HG02973 (cell line): ENCODE measurements around the gene TRIP13.

Source experiments
- ATAC-seq: cut with Tn5 transposase; IDR thresholded peaks from one replicate; pipeline ENCODE4 v1.9.1; 2021; ENCODE audit warnings: moderate library complexity; ENCODE audit not compliant: unreplicated experiment

The TRIP13 gene

DNA sequence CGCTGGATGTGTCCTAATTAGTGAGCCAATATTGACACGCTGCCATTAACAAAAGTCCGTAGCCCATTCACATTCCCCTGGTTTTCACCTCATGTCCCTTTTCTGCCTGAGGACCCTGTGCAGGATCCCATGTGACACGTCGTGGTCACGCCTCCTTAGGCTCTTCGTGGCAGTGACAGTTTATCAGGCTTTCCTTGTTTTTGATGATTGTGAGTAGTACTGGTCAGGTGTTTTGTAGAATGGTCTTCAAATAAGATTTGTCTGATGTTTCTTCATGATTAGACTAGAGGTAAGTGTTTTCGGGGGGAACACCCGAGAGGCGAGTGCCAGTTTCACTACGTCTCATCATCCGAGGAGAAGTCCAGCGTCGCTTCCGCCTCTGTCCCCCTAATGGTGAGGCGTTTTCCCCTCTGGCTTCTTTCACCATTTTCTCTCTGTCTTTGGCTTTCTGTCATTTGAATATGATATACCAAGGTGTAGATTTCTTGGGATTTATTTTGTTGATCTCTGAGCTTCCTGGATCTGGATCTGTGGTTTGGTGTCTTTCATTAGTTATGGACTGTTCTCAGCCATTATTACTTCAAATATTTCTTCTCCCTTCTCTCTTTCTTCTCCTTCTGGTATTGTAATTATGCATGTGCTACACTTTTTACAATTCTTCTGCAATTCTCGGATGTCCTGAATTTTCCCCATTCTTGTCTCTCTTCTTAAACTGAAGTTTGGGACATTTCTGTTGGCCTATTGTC lies 57.3 kb downstream of the TRIP13 start:
- no peak for ATAC-seq

DNA sequence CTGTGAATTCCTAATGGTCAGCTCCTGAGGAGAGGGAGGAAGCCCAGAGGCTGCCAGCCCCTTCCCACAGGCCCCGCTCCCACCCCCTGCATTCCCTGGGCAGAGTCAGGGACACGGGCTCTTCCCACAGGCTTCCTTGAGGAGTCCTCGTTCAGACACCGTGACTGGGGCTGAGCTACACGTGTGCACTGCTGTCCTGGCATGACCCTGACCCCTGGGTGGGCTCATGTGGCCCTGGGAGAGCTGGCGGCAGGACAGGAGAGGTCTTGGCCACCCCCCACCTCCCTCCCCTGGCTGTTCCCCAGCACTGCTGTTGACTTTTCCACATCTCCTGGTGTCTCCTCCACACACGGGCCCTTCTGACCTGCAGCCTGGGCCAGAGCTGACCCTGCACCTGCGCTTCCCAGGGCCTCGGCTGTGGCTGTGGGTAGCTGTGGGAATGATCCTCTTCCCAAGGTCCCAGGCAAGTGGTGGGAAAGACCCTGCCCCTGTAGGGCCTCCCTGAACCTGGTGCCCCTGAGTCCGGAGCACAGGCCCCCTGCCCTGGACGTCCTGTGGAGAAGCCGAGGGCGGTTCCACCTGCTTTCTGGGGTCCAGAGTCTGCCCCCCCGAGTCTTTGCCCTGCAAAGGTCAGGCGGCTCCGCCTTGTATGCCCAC lies 59.4 kb downstream of the TRIP13 start:
- no peak for ATAC-seq

DNA sequence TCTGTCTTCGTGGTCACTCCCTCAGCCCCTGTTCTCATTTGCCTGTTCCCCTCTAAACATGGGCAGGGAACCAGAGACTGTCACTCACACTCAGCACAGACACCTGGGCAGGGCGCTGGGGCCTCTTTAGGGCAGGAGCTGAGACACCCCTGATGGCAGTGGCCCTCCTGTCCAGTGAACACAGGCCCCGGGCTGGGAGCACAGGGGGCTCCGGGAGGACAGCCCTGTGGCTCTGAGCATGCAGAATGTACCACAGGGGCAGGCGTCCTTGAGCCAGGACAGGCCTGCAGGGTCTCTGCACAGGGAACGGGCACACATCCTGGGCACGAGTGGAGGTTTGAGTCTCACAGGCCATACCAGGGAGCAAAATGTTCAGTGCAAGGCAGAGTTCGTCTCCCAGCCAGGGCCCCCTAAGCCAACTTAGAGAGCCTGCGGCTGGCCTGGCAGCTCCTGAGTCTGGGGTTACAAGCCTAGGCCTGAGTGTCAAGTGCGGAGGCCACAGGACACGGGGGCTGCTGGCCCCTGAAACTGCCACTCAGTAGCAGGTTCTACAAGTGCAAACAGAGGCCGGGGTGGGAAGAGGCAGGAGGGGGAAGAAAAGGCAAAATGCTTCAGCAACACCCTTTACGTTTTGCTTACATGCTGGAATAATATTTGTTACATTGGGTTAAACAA lies 60.0 kb downstream of the TRIP13 start:
- ATAC-seq, result no peak

DNA sequence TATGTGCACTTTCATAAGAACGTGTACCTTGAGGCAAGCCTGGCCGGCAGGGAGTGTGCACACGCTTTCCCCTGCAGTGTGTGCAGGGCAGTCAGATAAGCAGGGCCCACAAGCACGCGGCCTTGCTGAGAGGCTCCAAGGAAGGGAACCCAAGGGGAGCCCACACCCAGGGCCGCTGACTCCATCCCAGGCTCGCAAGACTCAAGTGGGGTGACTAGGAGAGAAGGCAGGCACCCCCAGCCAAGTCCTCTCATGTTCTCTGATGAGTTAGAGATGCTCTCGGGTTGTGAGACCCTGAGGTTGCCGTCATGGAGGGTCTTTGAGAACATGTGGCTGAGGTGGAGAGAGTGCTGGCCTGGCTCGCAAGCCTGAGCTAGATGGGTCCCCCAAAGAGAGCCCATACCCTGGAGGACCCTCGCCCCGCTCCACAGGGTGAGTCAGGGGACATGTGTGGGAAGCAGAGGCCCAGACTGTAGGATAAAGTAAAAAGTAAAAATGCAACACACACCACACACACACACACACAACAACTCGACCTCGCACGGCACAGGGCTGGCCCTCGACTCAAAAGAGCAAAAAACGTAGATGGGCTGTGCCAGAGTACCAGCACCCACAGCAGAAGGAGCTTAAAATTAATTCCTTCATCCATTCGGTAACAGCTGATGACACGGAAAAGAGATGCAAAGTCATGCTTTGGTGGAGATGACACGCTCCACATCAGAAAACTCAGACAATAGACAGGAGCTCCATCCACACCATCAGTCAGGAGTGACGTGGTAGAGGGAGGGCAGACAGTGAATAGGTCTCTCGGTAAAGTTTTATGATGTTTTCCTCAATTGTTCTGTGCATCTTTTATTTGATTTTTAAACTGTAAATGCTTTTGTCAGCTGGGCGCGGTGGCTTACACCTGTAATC lies 61.1 kb downstream of the TRIP13 start:
- ATAC-seq, result no peak

DNA sequence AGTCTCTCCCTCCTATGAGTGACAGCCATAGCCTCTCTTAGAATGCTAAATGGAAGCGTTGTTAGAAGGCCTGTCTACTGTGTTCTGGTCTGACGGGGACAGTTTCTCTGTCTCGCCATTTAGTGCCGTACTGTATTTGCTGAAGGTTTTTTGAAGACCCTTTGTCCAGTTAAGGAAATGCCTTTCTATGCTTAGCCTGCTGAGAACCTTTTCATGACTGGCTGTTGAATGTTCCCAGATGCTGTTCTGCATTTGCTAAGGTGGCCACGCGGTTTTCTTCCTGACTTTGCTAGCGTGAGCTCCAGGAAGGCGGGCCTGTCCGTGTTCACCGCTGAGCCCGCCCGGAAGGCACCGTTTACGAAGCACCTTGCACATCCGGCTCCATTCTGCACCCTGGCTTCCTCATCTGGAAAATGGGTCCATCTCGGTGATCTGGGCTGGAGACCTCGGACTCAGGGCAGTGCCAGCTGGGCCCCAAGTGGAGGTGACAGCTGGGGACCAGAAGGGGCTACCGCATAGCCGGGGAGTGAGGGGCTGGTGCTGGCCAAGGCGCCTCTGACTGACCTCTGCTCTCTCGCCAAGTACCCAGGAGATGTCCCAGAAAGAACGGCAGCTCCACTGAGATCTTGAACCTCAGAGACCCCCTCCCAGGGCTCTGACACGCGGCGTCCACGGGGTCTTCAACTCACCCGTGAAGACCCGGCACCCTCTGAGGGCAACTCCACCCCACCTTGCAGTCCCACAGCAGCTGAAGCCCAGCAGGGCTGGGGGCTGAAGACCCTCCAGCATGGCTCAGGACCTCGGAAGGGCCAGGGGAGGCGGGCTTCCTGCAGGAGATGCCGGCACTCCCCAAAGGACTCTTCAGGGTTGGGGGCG lies 63.4 kb downstream of the TRIP13 start:
- ATAC-seq, result no peak

- peak; percentile 68 for ATAC-seq
Observed at GRCh38 chr5:956941-957747, 64.5 kb downstream of the TRIP13 start.

- ATAC-seq, result no peak
Observed at GRCh38 chr5:957748-958485, 65.2 kb downstream of the TRIP13 start.

DNA sequence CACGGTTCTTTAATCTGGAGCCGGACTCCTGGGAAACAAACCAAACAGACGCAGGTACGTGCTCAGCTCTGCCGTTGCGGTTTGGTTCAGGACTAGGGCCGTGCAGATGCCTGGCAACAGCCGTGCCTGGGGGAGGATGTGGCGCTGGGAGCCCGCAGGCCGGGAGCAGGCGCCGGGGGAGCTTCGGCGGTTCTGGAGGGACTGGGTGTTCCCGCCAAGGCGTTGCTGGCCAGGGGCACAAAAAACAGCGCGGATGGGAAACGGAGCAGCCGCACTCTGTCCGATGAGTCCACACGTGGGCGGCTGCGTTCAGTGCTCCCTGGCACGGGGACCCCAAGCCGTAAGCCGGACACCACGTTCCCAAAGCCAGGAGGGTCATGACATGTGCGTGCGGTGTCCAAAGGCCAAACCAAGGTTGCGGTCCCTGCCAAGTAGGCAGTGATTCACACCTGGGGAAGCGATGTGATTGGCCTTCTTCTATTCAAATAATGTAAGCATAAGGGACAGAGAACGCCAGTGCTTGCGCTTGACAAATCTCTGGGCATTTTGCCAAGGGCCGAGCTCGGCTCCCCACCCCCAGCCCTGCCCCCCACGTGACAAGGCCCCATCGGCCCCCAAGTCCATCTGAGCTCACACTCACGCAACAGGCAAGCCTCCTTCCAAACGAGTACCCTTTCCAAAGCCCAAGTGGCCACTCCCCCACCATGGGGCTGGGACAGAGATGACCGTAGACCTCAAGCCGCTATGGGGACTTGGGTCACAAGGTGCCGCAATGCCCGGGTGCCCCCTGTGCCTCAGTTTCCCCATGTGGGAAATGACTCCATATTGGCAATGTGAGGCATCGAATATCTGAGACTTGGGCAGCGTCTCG lies 66.3 kb downstream of the TRIP13 start:
- ATAC-seq, result no peak

DNA sequence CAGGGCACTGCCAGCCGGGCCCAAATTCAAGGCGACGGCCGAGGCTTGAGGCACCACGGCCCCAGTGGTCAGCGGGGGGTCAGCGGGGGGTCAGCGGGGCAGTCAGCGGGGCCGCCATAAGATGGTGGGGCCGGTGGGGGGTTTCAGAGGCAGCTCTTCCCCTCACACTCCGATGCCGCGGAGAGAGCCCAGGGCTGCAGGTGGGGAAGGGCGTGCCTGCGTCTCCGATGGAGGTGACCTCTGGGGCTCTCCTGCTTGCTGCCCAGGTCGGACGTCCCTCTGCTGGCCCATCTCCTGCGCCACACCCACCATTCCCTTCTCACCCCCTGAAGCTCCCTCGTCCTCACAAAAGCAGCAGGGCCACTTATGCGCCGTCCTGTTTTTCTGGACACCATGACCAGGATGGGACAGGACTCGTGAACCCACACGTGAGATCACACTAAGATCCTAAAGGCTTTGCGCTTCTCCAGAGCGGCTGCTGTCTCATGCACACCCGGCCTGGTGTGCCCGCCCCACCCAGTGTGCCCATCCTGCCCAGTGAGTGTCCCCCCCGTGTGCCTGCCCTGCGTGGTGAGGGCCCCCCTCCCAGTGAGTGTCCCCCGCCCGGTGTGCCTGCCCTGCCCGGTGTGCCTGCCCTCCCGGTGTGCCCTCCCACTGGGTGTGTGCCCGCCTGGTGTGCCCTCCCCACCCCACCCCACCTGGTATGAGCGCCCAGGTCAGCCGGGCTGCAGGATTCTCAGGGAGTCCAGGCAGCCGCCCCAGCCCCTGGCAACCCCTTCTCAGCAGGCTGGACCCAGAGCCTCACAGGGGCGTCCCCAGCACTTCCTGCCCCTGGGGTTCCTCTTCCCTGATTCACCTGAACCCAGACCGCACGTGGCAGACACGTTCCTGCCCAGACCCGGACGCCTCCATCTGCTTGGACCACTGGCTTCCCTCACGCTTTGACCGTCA lies 67.2 kb downstream of the TRIP13 start:
- ATAC-seq, result no peak

DNA sequence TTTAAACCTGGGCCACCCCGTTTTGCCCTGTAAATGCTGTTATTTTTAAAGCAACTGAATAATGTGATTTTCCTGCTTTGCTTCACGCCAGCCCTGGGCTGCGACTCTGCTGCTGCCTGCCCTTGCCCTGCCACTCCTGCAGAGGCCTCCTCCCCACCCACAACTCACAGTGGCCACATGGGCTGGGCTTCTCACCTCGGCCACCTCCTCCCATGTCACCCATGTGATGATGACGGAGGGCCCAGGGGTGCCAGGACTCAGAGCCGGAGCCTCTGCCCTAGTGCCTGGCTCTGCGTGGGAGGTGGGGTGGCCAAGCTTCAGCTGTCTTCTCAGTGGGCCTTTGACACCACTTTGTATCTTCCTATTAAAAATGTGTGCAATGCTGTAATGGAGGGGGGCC lies 67.9 kb downstream of the TRIP13 start:
- no peak for ATAC-seq

DNA sequence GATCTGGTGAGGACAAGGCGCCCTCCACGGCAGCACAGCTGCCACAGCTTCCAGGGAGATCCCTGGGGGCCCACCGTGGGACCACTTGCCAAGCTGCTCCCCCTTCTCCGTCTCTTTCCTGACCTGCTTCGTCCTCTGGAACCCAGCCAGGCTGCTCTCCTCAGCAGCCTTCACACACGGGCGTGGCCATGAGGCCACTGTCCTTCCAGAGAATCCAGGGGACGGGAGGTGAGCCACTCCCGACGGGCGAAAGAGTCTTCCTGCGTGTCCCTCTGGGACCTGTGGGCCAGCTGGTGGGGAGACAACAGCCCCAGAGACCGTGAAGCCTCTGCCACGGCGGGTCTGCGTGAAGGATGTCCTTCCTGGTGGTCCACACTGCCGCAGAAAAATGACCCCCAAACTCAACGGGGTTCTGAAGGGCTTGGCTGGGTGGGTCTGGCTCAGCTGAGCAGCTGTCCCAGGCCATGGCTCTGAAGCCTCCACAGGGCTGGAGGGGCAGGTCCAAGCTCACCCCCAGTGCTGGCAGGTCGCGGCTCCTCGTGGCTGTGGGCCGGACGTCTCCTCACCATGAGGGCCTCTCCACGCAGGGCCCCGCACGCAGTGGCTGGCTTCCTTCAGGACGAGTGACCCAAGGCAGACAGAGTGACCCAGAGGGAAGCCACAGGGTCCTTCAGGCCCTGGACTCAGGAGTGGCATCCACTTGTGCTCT lies 68.5 kb downstream of the TRIP13 start:
- ATAC-seq, result no peak

DNA sequence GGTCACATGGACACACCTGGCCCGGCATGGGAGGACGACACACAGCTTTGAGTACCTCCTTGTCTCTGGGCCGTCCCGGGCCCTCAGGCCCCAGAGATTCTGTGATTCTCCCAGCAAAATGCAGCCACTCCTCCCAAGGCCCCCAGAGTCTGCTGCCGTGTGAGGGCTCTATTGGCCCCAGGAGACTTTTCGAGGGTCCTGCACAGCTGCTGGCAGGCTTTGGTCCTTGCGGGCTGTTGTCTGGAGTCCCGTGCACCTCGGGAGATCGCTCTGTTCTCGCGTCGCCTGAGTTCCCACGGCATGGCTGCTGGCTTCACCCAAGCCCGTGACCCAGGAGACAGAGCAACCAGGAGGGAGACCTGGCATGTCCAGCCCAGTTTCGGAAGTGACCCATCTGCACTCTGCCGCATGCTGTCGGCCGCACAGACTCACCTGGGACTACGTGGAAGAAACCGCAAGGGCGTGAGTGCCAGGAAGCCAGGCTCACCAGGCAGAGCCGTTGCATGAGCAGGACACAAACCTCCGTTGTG lies 69.1 kb downstream of the TRIP13 start:
- no peak for ATAC-seq

GRCh38 chr5:962386-962785 lies 69.7 kb downstream of the TRIP13 start:
- no peak for ATAC-seq

DNA sequence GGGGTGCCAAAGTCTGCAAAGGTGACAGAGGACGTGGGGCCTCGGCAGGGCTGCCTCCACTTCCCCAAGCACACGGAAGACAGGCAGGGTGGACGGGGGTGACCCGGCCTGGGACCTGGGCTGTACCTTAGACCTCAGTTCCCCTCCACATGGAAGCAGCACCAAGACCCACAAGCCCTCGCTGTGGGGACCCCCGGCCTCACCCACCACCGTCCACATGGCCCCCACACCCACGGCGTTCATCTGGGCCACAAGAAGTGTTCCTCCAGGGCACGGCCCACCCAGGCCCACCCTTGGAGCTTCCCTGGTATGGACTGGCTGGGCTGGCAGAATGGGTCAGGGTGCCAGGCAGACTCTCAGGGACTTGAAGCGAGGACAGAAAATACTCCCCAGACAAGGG lies 70.1 kb downstream of the TRIP13 start:
- no peak for ATAC-seq

DNA sequence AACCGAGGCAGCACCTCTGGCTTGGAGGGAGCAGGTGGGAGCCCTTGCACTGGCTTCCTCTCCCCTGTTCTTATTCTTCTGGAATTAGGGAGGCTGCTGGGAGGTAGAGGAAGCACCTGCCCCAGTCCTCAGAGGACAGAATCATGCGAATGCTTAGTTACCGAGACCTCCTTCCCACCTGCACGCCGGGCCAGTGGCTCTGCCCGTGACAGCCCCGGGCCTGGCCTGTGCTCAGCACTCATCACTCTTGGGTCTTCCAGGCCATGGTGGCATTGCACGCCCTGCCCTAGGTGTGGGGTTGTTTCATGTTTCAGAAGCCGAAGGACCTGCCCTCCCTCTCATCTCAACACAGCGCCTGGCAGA lies 70.6 kb downstream of the TRIP13 start:
- no peak for ATAC-seq
